ENCODE measurements around the gene SPATA12.

DNA sequence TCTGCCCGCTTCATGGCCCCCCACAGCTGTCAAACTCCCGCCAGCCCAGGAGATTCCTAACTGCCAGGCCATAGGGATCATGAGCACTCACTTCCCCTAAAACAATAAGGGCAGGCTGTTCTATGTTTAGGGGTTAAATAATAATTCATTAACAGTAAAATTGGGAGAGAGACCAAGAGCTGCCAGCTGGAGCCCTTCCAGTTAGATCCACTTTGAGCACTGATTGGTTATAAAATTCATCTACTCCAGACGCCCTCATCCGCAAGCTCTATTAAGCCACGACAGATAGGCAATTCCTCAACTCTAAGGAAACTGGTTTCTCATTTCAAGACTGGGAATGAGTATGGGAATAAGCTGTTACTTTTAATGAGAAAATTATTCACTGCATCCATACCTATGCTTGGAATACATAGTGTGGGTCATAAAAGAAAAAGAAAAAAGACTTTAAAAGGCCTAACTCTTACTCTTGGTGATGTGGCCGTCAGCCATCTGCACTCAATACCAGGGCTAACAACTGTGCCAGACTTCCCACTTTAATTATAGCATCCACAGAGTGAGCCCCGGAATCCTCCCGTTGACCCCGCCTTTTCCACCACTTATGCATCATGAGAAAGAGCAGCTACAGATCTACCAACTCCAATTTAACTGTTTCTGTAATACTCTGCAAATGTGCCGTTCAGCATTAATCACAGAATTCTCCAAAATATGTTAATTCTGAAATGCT is 60.1 kb downstream of the SPATA12 start:
- TF ChIP-seq CTCF (IDR thresholded peaks at IDR 0.05; ENCODE audit: extremely low read depth in 1 of 2, insufficient read depth in 1 of 2, low read depth in 1 of 2, low read length in 2 of 2) (no peak), POLR2A (IDR thresholded peaks at IDR 0.05; ENCODE audit: low read depth, low read length) (no peak)
- TF ChIP-seq, protein P1, sequence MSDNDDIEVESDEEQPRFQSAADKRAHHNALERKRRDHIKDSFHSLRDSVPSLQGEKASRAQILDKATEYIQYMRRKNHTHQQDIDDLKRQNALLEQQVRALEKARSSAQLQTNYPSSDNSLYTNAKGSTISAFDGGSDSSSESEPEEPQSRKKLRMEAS (IDR thresholded peaks at IDR 0.05; ENCODE audit: insufficient read depth, insufficient read length): no peak

Data from endothelial cell of umbilical vein (primary cell).